Stimulated activated CD4-positive, alpha-beta T cell treated with anti-CD3 and anti-CD28 coated beads, Interleukin-1b, Interleukin-23, amount 100 ng/mL, for 24 hours (primary cell): ENCODE results near the gene RFX7.
"Not testable (repeated sequence)": the region's sequence is repeated elsewhere in the genome, so short reads cannot be mapped to it uniquely, and the experiment has no call there.

Source experiments
- DNase-seq, 4 experiments: peaks; one replicate each; pipeline ENCODE4 v3.0.0-alpha.2; 2020; ENCODE audit warnings: low read depth in 4 of 4, low spot score in 1 of 4

Gene RFX7

DNA sequence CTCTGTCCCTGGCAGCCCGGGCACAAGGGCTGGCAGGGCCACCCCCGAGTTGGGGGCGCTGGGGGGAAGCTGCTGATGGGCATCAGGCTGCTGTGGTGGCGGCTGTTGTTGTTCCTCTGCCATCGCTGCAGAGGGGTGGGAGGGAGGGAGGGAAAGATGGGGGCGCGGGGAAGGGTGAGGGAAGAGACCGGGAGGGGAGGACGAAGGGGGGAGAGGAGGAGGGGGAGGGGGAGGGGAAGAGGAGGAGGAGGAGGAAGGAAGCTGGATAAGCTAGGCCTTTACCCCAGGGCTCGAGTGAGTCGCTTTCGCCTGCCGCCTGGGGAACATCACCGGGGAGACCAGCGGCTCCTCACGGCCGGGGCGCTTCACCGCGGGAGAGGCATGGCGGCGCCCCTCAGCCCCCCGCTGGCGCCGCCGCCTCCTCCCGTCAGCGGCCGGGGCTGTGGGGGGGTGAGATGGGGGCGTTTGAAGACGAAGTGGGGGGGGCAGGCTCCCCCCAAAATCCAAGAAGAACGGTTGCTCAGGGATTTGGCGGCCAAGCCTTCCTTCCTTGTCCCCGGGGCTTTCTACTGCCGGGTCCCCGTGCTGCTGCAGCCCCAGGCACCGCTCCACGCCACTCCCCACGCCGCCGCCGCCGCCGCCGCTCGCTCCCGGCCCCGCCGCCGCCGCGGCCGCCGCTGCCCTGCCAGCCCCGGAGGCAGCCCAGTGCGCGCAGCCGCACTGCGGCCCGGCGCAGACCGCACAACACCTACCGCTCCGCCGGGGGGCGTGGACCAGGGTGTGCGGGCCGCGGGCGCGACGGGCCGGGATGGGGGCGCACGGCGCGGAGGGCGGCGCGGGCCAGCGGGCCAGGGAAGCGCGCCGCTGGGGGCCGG, at the start of gene RFX7:
RFX7 (minus strand) TSS at position 717 of the 875 bp plus-strand sequence; CDS start at position 123, 594 bp downstream.
- peak in 3 of 4 experiments; percentile 56 to 67 (median 66) for DNase-seq

DNA sequence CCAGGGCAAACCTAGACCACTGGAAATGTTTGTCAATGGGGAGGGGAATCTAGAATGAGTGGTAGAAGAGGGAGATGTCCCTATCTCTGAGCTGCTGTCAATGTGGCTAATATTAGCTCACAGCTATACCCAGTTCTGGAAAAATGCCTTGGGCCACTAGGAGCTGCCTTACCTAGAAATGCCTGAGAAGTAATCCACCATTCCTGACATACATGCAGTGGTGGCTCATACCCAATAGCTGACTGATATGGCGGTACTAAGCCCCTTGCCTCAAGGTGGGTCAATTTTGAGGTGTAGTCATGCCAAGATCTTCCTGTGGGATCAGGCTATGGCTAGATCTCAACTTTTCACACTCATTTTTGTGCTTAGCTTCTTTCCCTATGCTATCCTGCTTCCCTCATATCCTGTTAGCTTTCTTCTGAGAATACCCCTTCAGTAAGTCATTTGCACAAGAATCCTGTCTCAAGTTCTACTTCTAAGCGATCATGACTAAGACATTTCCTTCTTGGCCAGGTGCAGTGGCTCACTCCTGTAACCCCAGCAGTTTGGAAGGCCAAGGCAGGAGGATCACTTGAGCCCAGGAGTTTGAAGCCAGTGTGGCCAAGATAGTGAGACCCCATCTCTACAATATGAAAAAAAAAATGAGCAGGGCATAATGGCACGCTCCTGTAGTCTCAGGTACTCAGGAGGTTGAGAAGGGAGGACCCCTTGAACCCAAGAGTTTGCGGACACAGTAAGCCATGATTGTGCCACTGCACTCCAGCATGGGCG, 49.1 kb upstream of the RFX7 start:
- DNase-seq = no peak

DNA sequence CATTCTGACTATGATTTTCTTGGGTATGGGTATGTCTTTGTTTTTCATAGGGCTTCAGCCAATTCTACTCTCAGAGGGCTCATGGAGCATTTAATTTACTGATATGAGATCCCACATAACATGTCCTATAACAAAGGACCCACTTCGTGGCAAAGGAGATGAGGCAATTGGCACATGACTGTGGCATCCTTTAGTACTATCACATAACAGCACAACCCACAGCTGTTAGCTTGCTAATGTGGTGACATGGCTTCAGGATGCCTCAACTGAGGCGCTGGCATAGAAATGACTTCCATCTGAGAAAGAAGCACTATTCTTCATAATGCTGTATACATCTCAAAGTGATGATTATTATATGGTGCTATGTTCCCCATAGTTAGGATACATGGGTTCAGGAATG, 48.1 kb upstream of the RFX7 start:
- DNase-seq = no peak

DNA sequence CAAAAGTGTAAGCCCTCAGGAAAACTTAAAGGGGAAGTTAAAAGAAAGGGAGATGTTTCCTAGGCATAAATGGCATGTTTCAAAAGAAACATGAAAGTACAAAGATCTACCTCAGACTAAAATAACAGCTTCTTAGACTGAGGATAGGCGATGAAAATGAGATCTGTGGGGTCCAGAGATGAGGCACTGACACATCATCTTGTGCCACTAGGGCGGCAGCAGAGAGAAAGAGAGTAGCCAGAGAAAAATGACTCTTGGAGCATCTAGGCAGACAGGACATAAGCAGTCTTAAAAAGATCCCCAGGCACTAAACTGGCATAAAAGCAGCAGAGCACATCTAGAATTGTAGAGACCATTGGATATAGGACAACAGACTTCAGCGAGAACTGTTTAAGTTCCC, 42.5 kb upstream of the RFX7 start:
- DNase-seq = no peak

DNA sequence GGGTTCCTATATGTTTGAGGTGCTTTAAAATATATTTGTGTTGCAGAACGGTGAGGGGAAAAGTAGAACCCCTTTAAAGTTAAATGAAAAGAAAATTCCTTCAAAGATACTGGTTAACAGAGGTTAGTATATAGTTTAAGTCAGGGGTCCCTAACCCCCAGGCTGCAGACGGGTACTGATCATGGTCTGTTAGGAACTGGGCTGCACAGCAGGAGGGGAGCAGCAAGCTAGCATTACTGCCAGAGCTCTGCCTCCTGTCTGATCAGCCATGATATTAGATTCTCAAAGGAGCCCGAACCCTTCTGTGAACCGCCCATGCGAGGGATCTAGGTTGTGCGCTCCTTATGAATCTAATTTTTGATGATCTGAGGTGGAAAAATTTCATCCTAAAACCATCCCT, 37.5 kb upstream of the RFX7 start:
- no peak for DNase-seq

DNA sequence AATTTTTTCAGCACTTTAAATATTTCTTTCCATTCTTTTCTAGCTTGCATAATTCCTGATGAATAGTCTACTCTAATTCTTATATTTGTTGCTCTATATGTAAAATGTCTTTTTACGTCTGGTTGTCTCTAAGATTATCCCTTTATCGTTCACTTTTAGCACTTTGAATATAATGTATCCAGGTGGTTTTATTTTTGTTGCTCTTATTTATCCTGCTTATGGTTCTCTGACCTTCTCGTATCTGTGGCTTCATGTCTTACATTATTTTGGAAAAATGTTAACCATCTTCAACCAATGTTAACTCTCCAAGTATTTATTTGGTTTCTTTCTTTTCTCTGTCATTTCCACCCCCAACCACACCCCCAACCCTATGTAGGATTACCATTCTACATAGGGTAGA, 30.0 kb upstream of the RFX7 start:
- DNase-seq = no peak

DNA sequence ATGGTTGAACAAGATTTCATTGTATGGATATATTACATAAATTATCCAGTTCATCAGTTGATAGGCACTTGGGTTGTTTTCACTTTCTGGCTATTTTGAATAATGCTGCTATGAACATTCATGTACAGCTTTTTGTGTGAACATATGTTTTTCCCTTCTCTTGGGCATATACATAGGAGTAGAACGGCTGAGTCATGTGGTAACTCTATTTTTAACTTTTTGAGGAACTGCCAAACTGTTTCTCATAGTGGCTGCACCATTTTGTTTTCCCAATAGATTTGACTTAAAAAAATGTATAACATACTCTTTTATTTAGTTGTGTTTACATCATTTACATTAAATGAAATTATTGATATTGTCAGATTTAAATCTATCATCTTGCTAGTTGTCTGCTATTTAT, 28.8 kb upstream of the RFX7 start:
- no peak for DNase-seq

DNA sequence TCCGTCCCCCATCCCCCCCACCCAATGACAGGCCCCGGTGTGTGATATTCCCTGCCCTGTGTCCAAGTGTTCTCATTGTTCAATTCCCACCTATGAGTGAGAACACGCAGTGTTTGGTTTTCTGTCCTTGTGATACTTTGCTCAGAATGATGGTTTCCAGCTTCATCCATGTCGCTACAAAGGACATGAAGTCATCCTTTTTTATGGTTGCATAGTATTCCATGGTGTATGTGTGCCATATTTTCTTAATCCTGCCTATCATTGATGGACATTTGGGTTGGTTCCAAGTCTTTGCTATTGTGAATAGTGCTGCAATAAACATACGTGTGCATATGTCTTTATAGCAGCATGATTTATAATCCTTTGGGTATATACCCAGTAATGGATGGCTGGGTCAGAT, 22.8 kb upstream of the RFX7 start:
- DNase-seq = not testable (repeated sequence)

DNA sequence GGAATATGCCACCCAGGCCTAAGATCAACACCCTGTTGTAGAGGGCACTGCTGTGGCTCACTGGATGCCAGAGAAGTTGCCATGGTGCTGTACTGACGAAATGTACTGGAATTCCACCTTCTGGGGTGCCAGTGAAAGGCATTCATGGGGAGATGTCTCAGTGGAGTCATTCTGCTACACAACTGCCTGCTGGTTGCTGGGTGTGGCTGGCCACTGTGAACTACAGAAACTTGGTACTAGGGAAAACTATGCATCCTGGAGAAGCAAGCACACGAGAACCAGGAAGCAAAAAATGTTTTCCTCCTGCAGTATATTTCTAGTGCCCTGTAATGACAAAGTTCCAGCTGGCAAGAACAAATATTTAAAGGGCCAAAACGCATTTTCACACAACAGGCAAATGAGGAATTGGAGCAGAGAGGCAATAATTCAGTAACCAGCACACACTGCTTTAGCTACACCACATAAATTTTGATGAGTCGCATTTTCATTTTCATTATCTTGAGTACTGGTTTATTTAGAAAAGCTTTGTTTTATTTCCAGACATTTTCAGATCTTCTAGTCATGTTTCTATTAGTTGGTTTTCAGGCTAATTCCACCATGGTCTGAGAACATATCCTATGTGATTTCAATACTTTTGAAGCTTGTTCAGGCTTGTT, 18.3 kb upstream of the RFX7 start:
- DNase-seq = no peak

DNA sequence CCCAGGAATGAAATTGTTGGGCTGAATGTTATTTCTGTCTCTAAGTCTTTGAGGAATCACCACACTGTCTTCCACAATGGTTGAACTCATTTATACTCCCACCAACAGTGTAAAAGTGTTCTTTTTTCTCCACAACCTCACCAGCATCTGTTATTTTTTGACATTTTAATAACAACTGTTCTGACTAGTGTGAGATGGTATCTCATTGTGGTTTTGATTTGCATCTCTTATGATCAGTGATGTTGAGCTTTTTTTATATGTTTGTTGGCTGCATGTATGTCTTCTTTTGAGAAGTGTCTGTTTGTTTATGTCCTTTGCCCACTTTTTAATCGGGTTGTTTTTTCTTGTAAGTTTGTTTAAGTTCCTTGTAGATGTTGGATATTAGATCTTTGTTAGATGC, 13.6 kb upstream of the RFX7 start:
- DNase-seq = not testable (repeated sequence)

DNA sequence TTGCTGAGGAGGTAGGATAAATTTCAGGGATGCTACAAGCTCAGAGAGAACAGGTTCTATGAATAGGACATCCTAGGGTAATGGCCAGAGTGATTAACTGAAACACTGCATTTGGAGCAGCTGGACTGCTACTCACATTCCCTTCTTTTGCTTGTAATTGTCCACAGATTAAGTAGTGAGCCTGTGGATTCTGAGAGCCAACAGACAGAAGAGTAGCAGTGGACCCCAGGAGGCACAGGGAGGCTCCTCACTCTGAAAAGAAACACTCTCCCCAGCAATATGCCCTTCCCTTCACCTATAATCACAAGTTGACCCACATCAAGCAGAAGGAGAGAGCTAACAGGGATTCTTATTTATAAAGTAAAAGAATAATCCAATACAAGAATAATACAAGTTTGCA, 10.6 kb upstream of the RFX7 start:
- no peak for DNase-seq

DNA sequence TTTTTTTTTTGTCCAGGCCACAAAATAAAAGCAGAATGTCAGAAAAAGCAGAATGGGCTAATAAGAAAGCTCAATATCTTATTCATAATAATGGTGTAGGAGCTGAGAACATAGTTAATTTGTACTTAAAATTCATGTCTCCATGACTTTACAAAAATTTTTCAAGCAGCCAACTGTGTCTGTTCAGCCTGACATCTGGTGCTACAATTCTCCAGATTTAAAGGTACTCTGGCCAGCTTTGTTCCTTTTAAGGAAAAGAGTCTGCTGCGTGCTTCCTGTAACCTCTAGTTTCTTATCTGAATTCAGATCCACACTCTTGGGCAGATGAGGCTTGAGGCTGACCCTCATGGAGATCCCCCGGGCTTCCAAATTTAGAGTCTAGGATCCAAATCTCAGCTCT, 8.7 kb upstream of the RFX7 start:
- DNase-seq = no peak

DNA sequence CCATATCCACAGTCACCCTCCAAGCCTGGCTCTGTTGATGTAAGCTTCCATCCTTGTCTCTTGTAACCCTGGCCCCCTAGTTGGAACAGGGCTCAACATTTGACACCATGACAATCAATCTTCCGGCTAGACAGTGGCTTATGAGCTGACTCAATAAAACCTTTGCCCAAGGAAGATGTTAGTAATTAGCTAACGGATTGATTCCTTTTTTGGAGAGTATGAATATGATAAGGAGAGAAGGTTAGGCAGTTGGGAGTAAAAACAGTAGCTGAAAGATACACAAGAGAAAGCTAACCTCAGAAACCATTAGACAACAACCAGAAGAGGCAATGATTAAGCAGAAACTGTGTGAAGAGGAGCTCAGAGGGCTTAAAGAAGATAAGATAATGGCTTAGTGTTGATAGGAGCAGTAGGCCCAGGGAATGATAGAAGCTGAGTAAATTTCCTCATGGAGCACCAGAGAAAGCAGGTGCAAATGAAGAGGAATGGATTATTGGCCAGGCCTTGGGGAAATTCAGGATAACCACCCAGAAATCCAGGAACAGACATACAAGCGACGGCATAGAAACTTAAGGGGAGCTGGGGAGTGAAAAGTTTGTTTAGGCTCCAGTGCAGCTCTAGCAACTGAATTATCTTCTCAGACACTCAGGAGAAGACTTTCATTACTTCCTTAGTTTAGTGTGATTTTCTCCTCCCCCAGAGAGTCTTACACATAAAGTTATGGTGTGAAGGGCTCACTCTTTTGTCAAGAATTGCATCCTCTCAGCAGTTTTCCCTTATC, 7.8 kb upstream of the RFX7 start:
- DNase-seq = no peak

DNA sequence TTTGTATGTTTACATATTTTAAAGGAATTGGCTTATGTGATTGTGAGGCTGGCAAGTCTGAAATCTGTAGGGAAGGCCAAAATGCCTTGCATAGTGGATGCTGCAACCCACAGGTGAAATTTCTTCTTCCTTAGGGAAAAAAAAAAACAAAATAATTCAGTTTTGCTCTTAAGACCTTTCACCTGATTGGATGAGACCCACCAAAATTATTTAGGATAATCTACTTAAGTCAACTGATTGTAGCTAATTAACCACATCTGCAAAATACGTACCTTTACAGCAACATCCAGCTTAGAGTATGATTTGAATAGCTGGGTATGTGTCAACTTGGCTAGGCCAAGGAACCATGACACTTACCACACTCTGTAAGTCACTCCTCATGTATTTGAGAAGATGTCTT, 6.9 kb upstream of the RFX7 start:
- DNase-seq = no peak

DNA sequence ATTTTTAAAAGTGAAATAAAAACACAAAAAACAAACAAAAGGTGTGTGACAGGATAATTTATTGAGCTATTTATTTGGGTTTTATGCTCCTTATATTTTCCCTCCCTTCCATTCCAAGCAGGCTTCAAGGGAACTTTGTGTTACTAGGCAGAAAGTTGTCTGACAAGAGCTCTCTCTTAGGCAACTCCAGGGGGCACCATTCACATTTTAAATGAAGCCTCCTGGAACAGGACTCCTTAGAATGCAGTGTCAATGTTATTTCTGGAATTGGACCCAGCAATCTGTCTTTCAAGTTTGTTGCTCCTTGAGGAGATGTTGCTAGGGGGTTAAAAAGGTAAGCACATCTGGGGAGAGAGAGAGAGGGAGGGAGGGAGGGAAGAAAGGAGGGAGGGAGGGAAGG, 5.4 kb upstream of the RFX7 start:
- DNase-seq = no peak

DNA sequence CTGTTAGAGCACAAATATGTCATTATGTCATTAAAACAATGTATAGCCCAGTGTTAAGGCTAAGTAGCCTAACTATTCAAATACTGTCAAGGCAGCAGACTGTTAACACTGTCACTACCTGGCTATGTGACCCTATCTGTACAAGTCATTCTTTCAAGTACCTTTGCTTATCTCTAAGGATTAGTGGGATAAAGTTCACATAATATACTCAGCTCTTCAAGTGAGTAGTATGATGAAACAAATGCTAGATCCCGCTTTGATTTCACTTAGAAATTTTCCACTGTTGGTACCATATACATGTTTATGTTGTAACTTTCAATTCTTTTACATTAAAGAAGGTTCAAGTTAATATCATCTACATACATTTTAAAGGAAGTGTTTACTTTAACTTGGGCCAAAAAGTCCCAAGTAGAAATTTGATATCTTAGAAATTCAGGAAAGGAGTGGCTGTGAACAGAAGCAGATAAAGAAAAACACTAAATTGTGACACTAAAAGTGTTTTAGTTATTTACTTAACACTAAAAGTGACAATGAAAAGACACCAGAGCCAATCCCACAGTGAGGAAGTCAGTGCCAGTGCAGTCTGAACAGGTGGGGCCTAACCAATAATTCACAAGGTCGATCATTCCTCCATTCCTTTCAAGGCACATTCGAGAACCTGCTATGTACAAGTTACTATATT, 4.8 kb upstream of the RFX7 start:
- DNase-seq = no peak

DNA sequence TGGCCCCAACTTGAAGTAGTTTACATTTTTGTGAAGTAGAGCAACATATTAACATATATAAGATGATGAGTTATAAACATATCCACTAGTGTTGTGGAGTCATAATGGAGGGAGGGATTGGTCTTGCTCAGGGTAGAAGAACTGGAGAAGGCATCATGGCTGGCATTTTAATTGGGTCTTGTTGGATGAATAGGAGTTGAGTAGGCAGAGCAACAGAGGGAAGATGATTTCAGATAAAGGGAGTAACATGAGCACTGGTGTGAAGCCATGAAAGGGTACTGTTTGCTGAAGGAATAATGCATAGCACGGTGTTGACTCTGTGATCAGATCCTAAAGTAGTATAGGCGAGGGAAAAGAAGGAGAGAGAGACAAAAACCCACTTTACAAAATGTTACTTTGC, 3.6 kb upstream of the RFX7 start:
- no peak for DNase-seq

DNA sequence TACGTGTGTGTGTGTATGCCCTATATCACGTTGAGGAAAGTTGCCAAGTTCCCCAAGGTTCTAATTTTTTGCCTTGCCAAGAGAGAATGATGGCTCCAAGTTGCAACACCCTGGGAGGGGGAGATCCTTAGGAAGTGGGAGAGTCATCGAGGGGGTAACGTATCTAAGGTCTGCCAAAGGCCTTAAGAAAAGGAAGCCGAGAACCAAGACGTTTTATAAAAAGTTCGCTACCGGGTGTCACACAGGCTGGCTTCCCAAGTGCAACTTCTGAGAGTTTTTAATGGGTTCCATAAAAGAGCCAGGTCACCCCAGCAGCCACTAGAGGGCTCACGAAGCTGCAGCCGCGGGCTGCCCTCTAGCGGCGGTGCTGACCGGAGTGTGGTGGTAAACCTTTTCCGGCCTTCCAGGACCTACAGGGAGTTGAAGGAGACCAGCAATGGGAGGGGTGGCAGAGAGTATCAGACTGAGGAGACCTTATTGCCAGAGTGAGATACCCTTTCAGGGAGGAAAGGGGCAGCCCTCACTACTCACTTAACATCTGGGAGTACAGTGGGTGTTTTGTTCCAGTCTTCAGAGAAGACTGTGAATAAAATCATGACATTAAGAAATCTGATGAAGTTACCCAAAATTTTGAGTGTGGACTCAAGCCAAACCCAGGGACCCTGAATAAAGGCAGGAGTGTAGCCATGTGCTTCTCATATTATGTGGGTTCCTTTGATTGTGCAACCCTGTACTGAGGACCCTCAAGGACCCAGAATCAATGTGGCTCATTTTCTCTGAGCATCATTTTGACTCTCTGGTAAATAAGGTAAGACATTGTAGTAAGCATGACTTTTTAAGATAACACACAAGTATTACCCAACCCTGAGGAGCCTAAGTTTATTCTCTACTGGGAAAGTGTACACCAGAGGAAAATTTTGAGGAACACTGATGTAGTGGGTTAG, 2.5 kb upstream of the RFX7 start:
- peak; percentile 72 to 84 (median 78) for DNase-seq

DNA sequence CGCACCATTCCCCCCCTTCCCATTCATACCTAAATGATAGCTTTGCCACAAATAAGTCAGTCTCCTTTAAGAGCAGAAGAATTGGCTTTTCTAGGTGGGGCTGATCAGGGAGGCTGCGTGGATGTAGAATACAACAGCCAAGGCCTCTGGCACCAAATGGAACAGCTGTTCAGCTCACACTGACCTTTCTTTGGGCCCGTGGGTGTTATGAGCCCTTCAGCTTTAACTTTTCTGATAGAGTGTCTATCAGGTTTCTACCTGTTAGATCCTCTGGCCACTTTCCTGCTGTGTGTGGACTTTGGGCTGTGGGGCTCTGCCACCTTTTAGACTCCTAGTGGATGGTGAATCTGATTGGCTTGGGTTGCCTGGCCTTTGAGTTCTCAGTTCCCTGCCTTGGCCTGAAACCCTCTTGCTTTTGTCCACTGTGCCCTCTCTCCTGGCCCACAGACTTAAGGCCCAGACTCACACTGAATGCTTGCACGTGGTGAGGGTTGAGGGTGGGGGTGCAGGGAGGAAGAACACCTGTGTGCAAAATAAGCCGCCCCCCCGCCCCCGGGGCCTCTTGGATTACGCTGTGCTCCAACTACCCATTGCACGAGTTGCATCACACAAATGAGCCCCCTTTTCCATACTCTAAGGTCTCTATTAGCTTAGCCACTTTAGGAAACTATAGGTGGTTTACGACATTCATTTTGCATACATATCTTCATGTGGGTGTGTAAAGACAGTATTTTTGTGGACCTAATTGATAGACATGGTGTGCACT, 1.3 kb upstream of the RFX7 start:
- DNase-seq = peak in 2 of 4 experiments; percentile 15 to 21
